ENCODE data around the gene HDGFL3. TPM values are rescaled to one million over a fixed set of nuclear protein-coding genes. Genes with fewer than 3 reads are reported as not detected.
A peak's percentile ranks its signal among the peaks of the same experiment; 100 is the strongest.

HDGFL3 gene
- polyA plus RNA-seq (2013, experiment 1 of 2): 73.3 TPM
- 72.7 TPM for polyA plus RNA-seq (2013, experiment 2 of 2)

DNA sequence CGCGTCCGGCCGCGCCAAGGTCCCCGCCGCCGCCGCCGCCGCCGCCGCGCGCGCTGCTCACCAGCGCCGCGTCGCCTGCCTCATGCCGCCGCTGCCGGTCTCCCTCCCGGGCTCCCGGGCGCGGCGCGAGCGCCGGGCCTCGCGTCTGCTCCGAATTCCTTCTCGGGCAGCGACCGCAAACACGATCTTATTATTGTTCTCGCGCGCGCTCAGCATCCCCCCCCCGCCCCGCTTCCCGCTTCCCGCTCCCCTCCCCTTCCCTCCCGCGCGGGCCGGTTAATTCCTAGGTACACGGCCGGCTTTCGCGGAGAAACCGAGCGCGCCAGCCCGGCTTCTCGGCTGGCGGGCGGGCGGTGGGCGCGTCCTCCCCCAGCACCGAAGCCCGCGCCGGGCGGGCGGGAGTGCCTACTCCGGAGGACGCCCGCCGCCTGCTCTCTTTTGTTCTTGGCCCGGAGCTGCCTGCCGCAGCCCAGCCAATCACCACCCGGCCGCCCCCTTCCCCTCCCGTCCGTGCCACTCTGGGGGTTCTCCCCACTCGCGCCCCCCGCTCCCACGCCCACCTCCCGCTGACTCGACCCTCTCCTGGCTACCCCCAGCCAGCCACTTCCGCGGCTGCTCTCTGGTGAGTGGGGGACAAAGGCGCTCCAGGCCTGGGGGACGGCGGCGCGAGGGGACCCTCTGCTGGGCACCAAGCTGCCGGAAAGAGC, at the start of gene HDGFL3:
Gene HDGFL3, minus strand, starts transcription at position 164 of the 707 bp plus-strand sequence. CDS start 409 bp downstream, outside the sequence.
- H2BK12ac ChIP-seq (ENCODE audit: low read length in 2 of 2): peak within 1 kb of the TSS in 1 of 2 experiments; percentile 80
- DNase-seq: peak; percentile 66
- H3K14ac ChIP-seq (ENCODE audit: low read length in 2 of 2): peak within 1 kb of the TSS; percentile 72 to 81
- no peaks in the 10 kb centered on the region for H3K27me3 ChIP-seq (ENCODE audit: control insufficient read depth in 1 of 2, insufficient read depth in 1 of 2, low read length in 2 of 2)
- H2AFZ ChIP-seq (ENCODE audit: low read depth, low read length): peak within 1 kb of the TSS; percentile 93
- H4K91ac ChIP-seq (ENCODE audit: low read length): peak within 1 kb of the TSS; percentile 86
- H3K36me3 ChIP-seq (ENCODE audit: control insufficient read depth in 1 of 2, insufficient read depth in 2 of 2, low read depth in 1 of 2, low read length in 2 of 2): no peaks in the 10 kb centered on the region
- peak within 1 kb of the TSS; percentile 13 to 32 for H3K23ac ChIP-seq (ENCODE audit: low read length in 2 of 2)
- H3K4ac ChIP-seq (ENCODE audit: low read depth in 1 of 2, low read length in 2 of 2): peak within 1 kb of the TSS; percentile 84 to 91
- H3K4me2 ChIP-seq (ENCODE audit: low read length, poor library complexity, severe bottlenecking): peak within 1 kb of the TSS; percentile 92
- peaks cover 3% of the 10 kb centered on the region for H3K4me1 ChIP-seq (ENCODE audit: control insufficient read depth, insufficient read depth, low read depth, low read length)
- peak within 1 kb of the TSS; percentile 89 for H2BK120ac ChIP-seq (ENCODE audit: low read depth, low read length)
- peak within 1 kb of the TSS; percentile 91 to 98 for H3K18ac ChIP-seq (ENCODE audit: low read depth in 1 of 2, low read length in 2 of 2)
- under 1% methylated on average over 55 of the region's 94 CpGs for WGBS
- peak within 1 kb of the TSS; percentile 85 to 88 for H3K4me3 ChIP-seq (ENCODE audit: insufficient read depth in 1 of 2, low read depth in 1 of 2, low read length in 2 of 2)
- peak within 1 kb of the TSS; percentile 97 for H4K8ac ChIP-seq (ENCODE audit: low read length)
- H3K9ac ChIP-seq (ENCODE audit: low read length): peak within 1 kb of the TSS; percentile 92
- H2BK5ac ChIP-seq (ENCODE audit: low read depth, low read length, poor library complexity, severe bottlenecking): peak within 1 kb of the TSS; percentile 58
- peak within 1 kb of the TSS; percentile 66 for H3K27ac ChIP-seq (ENCODE audit: low read length, poor library complexity, severe bottlenecking)
- H2BK15ac ChIP-seq (ENCODE audit: low read depth, poor library complexity, severe bottlenecking): peak within 1 kb of the TSS; percentile 90
- H2AK5ac ChIP-seq (ENCODE audit: low read length, severe bottlenecking): no peak within 1 kb of the TSS
- H3K79me1 ChIP-seq (replicated peaks; ENCODE audit: low read length, poor library complexity, severe bottlenecking): no peaks in the 10 kb centered on the region
- H3K9me3 ChIP-seq (ENCODE audit: control insufficient read depth, low read length): no peaks in the 10 kb centered on the region

DNA sequence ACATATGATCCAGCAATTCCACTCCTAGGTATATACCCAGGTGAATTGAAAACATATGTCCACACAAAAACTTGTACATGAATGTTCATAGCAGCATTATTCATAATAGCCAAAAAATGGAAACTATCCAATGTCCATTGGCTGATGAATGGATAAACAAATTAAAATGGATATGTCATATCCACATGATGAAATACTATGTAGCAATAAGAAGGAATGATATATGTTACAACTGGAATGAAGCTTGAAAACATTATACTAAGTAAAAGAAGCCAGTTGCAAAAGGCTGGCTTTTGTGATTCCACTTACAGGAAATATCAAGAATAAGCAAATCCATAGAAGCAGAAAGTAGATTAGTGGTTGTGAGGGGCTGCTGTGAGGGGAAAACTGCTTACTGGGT, 43.2 kb upstream of the HDGFL3 start:
- no peak overlapping the region for H3K4ac ChIP-seq (ENCODE audit: low read depth in 1 of 2, low read length in 2 of 2)
- H3K4me1 ChIP-seq (ENCODE audit: control insufficient read depth, insufficient read depth, low read depth, low read length): no peaks in the 10 kb centered on the region
- H2AFZ ChIP-seq (ENCODE audit: low read depth, low read length): no peak overlapping the region
- no peak overlapping the region for H3K14ac ChIP-seq (ENCODE audit: low read length in 2 of 2)
- no peak overlapping the region for H2BK5ac ChIP-seq (ENCODE audit: low read depth, low read length, poor library complexity, severe bottlenecking)
- peaks cover 2% of the 10 kb centered on the region for H3K79me1 ChIP-seq (replicated peaks; ENCODE audit: low read length, poor library complexity, severe bottlenecking)
- DNase-seq: no peak
- no peak overlapping the region for H2BK120ac ChIP-seq (ENCODE audit: low read depth, low read length)
- no peak overlapping the region for H2BK15ac ChIP-seq (ENCODE audit: low read depth, poor library complexity, severe bottlenecking)
- no peak overlapping the region for H4K8ac ChIP-seq (ENCODE audit: low read length)
- H3K27ac ChIP-seq (ENCODE audit: low read length, poor library complexity, severe bottlenecking): no peak overlapping the region
- H3K18ac ChIP-seq (ENCODE audit: low read depth in 1 of 2, low read length in 2 of 2): no peak overlapping the region
- H3K4me2 ChIP-seq (ENCODE audit: low read length, poor library complexity, severe bottlenecking): no peak overlapping the region
- no peak overlapping the region for H3K4me3 ChIP-seq (ENCODE audit: insufficient read depth in 1 of 2, low read depth in 1 of 2, low read length in 2 of 2)
- H3K23ac ChIP-seq (ENCODE audit: low read length in 2 of 2): no peak overlapping the region
- H2AK5ac ChIP-seq (ENCODE audit: low read length, severe bottlenecking): no peak overlapping the region
- H3K36me3 ChIP-seq (ENCODE audit: control insufficient read depth in 1 of 2, insufficient read depth in 2 of 2, low read depth in 1 of 2, low read length in 2 of 2): no peaks in the 10 kb centered on the region
- peaks cover 2% of the 10 kb centered on the region for H3K9me3 ChIP-seq (ENCODE audit: control insufficient read depth, low read length)
- H3K27me3 ChIP-seq (ENCODE audit: control insufficient read depth in 1 of 2, insufficient read depth in 1 of 2, low read length in 2 of 2): peaks cover 0 to 30% of the 10 kb centered on the region in 2 experiments
- no peak overlapping the region for H3K9ac ChIP-seq (ENCODE audit: low read length)
- no peak overlapping the region for H2BK12ac ChIP-seq (ENCODE audit: low read length in 2 of 2)
- no peak overlapping the region for H4K91ac ChIP-seq (ENCODE audit: low read length)

DNA sequence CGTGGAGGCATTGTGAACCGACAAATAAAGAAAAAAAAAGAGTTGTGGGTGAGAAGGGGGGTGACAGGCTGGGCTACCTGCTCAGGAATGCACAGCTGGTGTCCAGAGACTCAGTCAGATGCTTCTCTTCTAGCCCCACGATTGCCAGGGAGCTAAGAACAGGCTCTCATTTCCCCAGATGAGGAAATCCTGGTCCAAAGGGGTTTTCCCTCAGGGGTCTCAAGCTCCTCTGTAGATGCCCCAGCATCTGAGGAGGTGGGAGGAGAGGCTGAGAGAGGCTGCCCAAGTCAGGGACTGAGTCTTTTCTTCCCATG, 41.4 kb upstream of the HDGFL3 start:
- Histone ChIP-seq H3K9me3 (ENCODE audit: control insufficient read depth, low read length) (peaks cover 3% of the 10 kb centered on the region), H2BK12ac (ENCODE audit: low read length in 2 of 2) (no peak overlapping the region)
- DNase-seq: no peak

DNA sequence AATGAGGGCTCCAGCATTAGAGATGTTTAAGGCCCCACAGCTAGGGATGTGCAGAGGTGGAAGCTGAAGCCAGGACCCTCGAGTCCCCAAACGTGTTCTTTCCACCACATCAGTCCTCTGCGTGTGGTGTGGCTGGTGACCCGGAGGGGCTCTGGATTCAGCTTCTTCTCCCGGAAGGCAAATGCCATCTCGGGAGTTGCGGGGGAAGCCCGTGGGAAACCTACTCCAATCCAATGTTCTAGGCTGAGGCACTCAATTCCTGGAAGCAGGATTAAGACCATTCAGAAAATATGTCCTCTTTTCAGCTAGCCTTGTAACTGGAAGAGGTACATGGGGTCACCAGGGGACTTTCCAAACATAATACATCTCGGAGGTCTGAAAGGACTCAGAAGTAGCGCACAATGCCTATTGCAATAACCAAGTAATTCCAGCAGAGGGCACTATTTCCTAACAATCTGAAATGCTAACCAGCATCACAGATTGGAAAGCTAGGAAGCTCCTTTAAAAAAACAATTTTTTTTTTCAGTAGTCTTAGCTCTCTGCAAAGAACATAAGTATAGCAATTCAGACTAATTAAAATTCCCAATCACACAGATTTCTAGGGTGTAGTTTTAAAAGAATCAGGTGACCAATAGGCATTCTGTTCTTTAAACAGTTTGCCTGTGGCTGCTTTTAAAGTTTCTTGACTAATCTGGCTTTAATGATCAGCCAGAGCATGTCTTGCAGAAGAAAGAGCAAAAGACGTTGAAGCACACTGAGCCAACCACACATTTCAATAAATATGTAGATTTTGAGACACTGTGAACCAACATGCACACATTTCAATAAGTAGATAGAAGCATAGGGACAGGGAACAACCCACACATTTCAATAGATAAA, 40.8 kb upstream of the HDGFL3 start:
- Histone ChIP-seq H3K4ac (ENCODE audit: low read depth in 1 of 2, low read length in 2 of 2) (no peak overlapping the region), H2AK5ac (ENCODE audit: low read length, severe bottlenecking) (no peak overlapping the region), H2BK12ac (ENCODE audit: low read length in 2 of 2) (no peak overlapping the region), H3K4me3 (ENCODE audit: insufficient read depth in 1 of 2, low read depth in 1 of 2, low read length in 2 of 2) (peak overlapping the region in 1 of 2 experiments; percentile 45), H3K27ac (ENCODE audit: low read length, poor library complexity, severe bottlenecking) (no peak overlapping the region), H2BK5ac (ENCODE audit: low read depth, low read length, poor library complexity, severe bottlenecking) (no peak overlapping the region), H2BK15ac (ENCODE audit: low read depth, poor library complexity, severe bottlenecking) (no peak overlapping the region), H2BK120ac (ENCODE audit: low read depth, low read length) (no peak overlapping the region), H3K27me3 (ENCODE audit: control insufficient read depth in 1 of 2, insufficient read depth in 1 of 2, low read length in 2 of 2) (peaks cover 0 to 40% of the 10 kb centered on the region in 2 experiments), H3K9ac (ENCODE audit: low read length) (peak overlapping the region; percentile 11), H3K79me1 (replicated peaks; ENCODE audit: low read length, poor library complexity, severe bottlenecking) (no peaks in the 10 kb centered on the region), H3K14ac (ENCODE audit: low read length in 2 of 2) (no peak overlapping the region), H3K23ac (ENCODE audit: low read length in 2 of 2) (no peak overlapping the region), H3K4me1 (ENCODE audit: control insufficient read depth, insufficient read depth, low read depth, low read length) (no peaks in the 10 kb centered on the region), H4K91ac (ENCODE audit: low read length) (no peak overlapping the region), H2AFZ (ENCODE audit: low read depth, low read length) (no peak overlapping the region), H3K36me3 (ENCODE audit: control insufficient read depth in 1 of 2, insufficient read depth in 2 of 2, low read depth in 1 of 2, low read length in 2 of 2) (no peaks in the 10 kb centered on the region), H3K18ac (ENCODE audit: low read depth in 1 of 2, low read length in 2 of 2) (no peak overlapping the region), H4K8ac (ENCODE audit: low read length) (no peak overlapping the region), H3K4me2 (ENCODE audit: low read length, poor library complexity, severe bottlenecking) (no peak overlapping the region), H3K9me3 (ENCODE audit: control insufficient read depth, low read length) (peaks cover 3% of the 10 kb centered on the region)
- DNase-seq: peak; percentile 75
- WGBS: 37% methylated on average over 9 of the region's 11 CpGs

More for the DNA sequence above, 41.4 kb upstream of the HDGFL3 start:
- Histone ChIP-seq H3K9ac (ENCODE audit: low read length) (no peak overlapping the region), H3K4me1 (ENCODE audit: control insufficient read depth, insufficient read depth, low read depth, low read length) (no peaks in the 10 kb centered on the region), H4K8ac (ENCODE audit: low read length) (no peak overlapping the region), H3K4ac (ENCODE audit: low read depth in 1 of 2, low read length in 2 of 2) (no peak overlapping the region), H3K79me1 (replicated peaks; ENCODE audit: low read length, poor library complexity, severe bottlenecking) (no peaks in the 10 kb centered on the region), H2BK15ac (ENCODE audit: low read depth, poor library complexity, severe bottlenecking) (no peak overlapping the region), H3K27me3 (ENCODE audit: control insufficient read depth in 1 of 2, insufficient read depth in 1 of 2, low read length in 2 of 2) (peaks cover 0 to 34% of the 10 kb centered on the region in 2 experiments), H3K23ac (ENCODE audit: low read length in 2 of 2) (no peak overlapping the region), H3K4me2 (ENCODE audit: low read length, poor library complexity, severe bottlenecking) (no peak overlapping the region), H3K27ac (ENCODE audit: low read length, poor library complexity, severe bottlenecking) (no peak overlapping the region), H2BK5ac (ENCODE audit: low read depth, low read length, poor library complexity, severe bottlenecking) (no peak overlapping the region), H3K18ac (ENCODE audit: low read depth in 1 of 2, low read length in 2 of 2) (no peak overlapping the region), H3K14ac (ENCODE audit: low read length in 2 of 2) (no peak overlapping the region), H4K91ac (ENCODE audit: low read length) (no peak overlapping the region), H3K36me3 (ENCODE audit: control insufficient read depth in 1 of 2, insufficient read depth in 2 of 2, low read depth in 1 of 2, low read length in 2 of 2) (no peaks in the 10 kb centered on the region), H2AK5ac (ENCODE audit: low read length, severe bottlenecking) (no peak overlapping the region), H2BK120ac (ENCODE audit: low read depth, low read length) (no peak overlapping the region), H3K4me3 (ENCODE audit: insufficient read depth in 1 of 2, low read depth in 1 of 2, low read length in 2 of 2) (no peak overlapping the region), H2AFZ (ENCODE audit: low read depth, low read length) (no peak overlapping the region)
- 38% methylated on average over 2 of the region's 3 CpGs for WGBS
